ENCODE data around the gene TANC2. TPM values are rescaled to one million over a fixed set of nuclear protein-coding genes. Genes with fewer than 3 reads are reported as not detected.

Gene TANC2
- total RNA-seq, 3 donors from 2014 or later (not counting 1 experiment from before 2014, with no cell fraction given): 53.9 to 59.9 (median 59.4) TPM

- Histone ChIP-seq H3K27ac (ENCODE audit: low read length) (no peak overlapping the region), H3K36me3 (ENCODE audit: control insufficient read depth, insufficient read depth, low read length) (no peaks in the 10 kb centered on the region), H3K4me3 (ENCODE audit: low read length) (no peak overlapping the region), H3K4me1 (ENCODE audit: control insufficient read depth, insufficient read depth, low read length) (peaks cover 3% of the 10 kb centered on the region), H3K9me3 (ENCODE audit: control insufficient read depth, insufficient read depth, low read length) (no peaks in the 10 kb centered on the region), H3K27me3 (ENCODE audit: control insufficient read depth, insufficient read depth, low read length) (no peaks in the 10 kb centered on the region)
- WGBS (ENCODE audit: insufficient coverage): 100% methylated on average over 1 of the region's 1 CpG
- Mint-ChIP-seq H3K27me3 (ENCODE audit: low read depth in 2 of 2) (no peaks in the 10 kb centered on the region), H3K36me3 (no peaks in the 10 kb centered on the region), H3K27ac (no peak overlapping the region), H3K4me1 (peaks cover 39 to 40% of the 10 kb centered on the region in 2 donors), H3K9me3 (no peaks in the 10 kb centered on the region), H3K4me3 (no peak overlapping the region)
- DNase-seq (no peak), ATAC-seq (no peak)
- intact Hi-C loops (cut with micrococcal nuclease): no loop called here
- no peak for TF ChIP-seq CTCF (IDR thresholded peaks at IDR 0.05)
Measured at GRCh38 chr17:62998665-62999393, 32.8 kb downstream of the TANC2 start.

- ATAC-seq (no peak), DNase-seq (no peak)
- H3K4me1 Mint-ChIP-seq: peaks cover 41 to 42% of the 10 kb centered on the region in 2 donors
- H3K9me3 Mint-ChIP-seq: no peaks in the 10 kb centered on the region
- H3K27ac Mint-ChIP-seq: no peak overlapping the region
- Histone ChIP-seq H3K4me1 (ENCODE audit: control insufficient read depth, insufficient read depth, low read length) (peaks cover 3% of the 10 kb centered on the region), H3K27me3 (ENCODE audit: control insufficient read depth, insufficient read depth, low read length) (no peaks in the 10 kb centered on the region), H3K4me3 (ENCODE audit: low read length) (no peak overlapping the region), H3K36me3 (ENCODE audit: control insufficient read depth, insufficient read depth, low read length) (no peaks in the 10 kb centered on the region), H3K27ac (ENCODE audit: low read length) (no peak overlapping the region), H3K9me3 (ENCODE audit: control insufficient read depth, insufficient read depth, low read length) (no peaks in the 10 kb centered on the region)
- H3K36me3 Mint-ChIP-seq: no peaks in the 10 kb centered on the region
- H3K4me3 Mint-ChIP-seq: no peak overlapping the region
- intact Hi-C loops (cut with micrococcal nuclease): no loop called here
- no peaks in the 10 kb centered on the region for H3K27me3 Mint-ChIP-seq (ENCODE audit: low read depth in 2 of 2)
- 100% methylated on average over 3 of the region's 3 CpGs for WGBS (ENCODE audit: insufficient coverage)
- TF ChIP-seq CTCF (IDR thresholded peaks at IDR 0.05): no peak
Measured at GRCh38 chr17:62999736-63000135, 33.7 kb downstream of the TANC2 start.

- peaks cover 35 to 40% of the 10 kb centered on the region in 2 donors for H3K4me1 Mint-ChIP-seq
Measured at GRCh38 chr17:63001689-63002394, 35.8 kb downstream of the TANC2 start.

More at GRCh38 chr17:63001689-63002394, 35.8 kb downstream of the TANC2 start:
- no peak overlapping the region for H3K4me3 ChIP-seq (ENCODE audit: low read length)
- Mint-ChIP-seq H3K27me3 (ENCODE audit: low read depth in 2 of 2) (no peaks in the 10 kb centered on the region), H3K4me3 (no peak overlapping the region), H3K36me3 (no peaks in the 10 kb centered on the region), H3K9me3 (no peaks in the 10 kb centered on the region), H3K27ac (no peak overlapping the region)
- H3K36me3 ChIP-seq (ENCODE audit: control insufficient read depth, insufficient read depth, low read length): no peaks in the 10 kb centered on the region
- ATAC-seq: no peak
- DNase-seq: no peak
- H3K27me3 ChIP-seq (ENCODE audit: control insufficient read depth, insufficient read depth, low read length): no peaks in the 10 kb centered on the region
- intact Hi-C loops (cut with micrococcal nuclease): no loop called here
- 100% methylated on average over 5 of the region's 5 CpGs for WGBS (ENCODE audit: insufficient coverage)
- H3K9me3 ChIP-seq (ENCODE audit: control insufficient read depth, insufficient read depth, low read length): no peaks in the 10 kb centered on the region
- no peak overlapping the region for H3K27ac ChIP-seq (ENCODE audit: low read length)
- peaks cover 3% of the 10 kb centered on the region for H3K4me1 ChIP-seq (ENCODE audit: control insufficient read depth, insufficient read depth, low read length)
- no peak for TF ChIP-seq CTCF (IDR thresholded peaks at IDR 0.05)

Data from natural killer cell (primary cell).